Measurements from ENCODE around the gene PDE6D. TPM values are rescaled to one million over a fixed set of nuclear protein-coding genes. Genes with fewer than 3 reads are reported as not detected.
"Not testable (repeated sequence)": the region's sequence is repeated elsewhere in the genome, so short reads cannot be mapped to it uniquely, and the experiment has no call there.

Gene PDE6D
- total RNA-seq, 5 donors from 2014 or later (not counting 1 experiment from before 2014, with no cell fraction given), result 17.4 to 33.1 (median 25.2) TPM

DNA sequence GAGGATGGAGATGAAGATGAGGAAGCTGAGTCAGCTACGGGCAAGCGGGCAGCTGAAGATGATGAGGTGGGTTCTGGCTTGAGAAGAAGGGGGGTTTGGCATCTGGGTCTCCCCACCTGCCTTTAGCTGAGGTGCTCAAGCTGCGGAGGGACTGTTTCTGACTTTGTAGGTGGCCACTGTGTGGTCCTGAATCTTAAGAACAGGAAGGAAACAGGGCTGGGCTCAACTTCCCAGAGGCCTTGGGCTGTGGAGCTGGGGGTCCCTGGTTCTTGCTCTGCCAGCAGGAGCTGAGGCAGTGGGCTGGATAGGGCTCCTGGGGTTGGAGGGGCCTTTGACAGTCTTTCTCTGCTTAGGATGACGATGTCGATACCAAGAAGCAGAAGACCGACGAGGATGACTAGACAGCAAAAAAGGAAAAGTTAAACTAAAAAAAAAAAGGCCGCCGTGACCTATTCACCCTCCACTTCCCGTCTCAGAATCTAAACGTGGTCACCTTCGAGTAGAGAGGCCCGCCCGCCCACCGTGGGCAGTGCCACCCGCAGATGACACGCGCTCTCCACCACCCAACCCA lies 68.5 kb downstream of the PDE6D start:
- Mint-ChIP-seq H3K4me1 (peaks cover 34 to 47% (median 39%) of the 10 kb centered on the region in 3 donors), H3K4me3 (peak overlapping the region; percentile 87 to 92 (median 89)), H3K27ac (peak overlapping the region; percentile 94 to 99), H3K36me3 (peaks cover 20% of the 10 kb centered on the region)
- Histone ChIP-seq H3K4me3 (ENCODE audit: control insufficient read depth in 1 of 2, extremely low read depth in 1 of 2, low read length in 1 of 2) (peak overlapping the region; percentile 59 to 71), H3K4me1 (ENCODE audit: control insufficient read depth in 1 of 2, extremely low read depth in 1 of 2, insufficient read depth in 2 of 2, low read length in 2 of 2) (peaks cover 19 to 52% of the 10 kb centered on the region in 2 experiments), H3K27ac (ENCODE audit: low read length) (peak overlapping the region; percentile 80), H3K36me3 (ENCODE audit: control insufficient read depth in 2 of 2, extremely low read depth in 1 of 2, insufficient read depth in 1 of 2, low read length in 1 of 2) (peaks cover 7 to 26% of the 10 kb centered on the region in 2 donors)
- H3K27me3 ChIP-seq (replicated peaks in 1 of 2; ENCODE audit: control insufficient read depth in 2 of 2, extremely low read depth in 1 of 2, insufficient read depth in 2 of 2, low read length in 1 of 2); POLR2A ChIA-PET; H3K9me3 ChIP-seq; ATAC-seq (replicated peaks in 1 of 4); H3K9me3 Mint-ChIP-seq; H3K27me3 Mint-ChIP-seq: not testable (repeated sequence)
- CTCF ChIA-PET, result interaction anchor here (0.7 to 8.4 kb wide), 3 partner anchors 35 to 1568 kb away, joined by 4 to 150 read pairs (median 91); no protein-coding TSS in a partner anchor
- peak in 16 of 35 experiments; percentile 14 to 52 (median 27) for DNase-seq
- 5% methylated on average over 4 of the region's 18 CpGs for WGBS (ENCODE audit: insufficient coverage)

DNA sequence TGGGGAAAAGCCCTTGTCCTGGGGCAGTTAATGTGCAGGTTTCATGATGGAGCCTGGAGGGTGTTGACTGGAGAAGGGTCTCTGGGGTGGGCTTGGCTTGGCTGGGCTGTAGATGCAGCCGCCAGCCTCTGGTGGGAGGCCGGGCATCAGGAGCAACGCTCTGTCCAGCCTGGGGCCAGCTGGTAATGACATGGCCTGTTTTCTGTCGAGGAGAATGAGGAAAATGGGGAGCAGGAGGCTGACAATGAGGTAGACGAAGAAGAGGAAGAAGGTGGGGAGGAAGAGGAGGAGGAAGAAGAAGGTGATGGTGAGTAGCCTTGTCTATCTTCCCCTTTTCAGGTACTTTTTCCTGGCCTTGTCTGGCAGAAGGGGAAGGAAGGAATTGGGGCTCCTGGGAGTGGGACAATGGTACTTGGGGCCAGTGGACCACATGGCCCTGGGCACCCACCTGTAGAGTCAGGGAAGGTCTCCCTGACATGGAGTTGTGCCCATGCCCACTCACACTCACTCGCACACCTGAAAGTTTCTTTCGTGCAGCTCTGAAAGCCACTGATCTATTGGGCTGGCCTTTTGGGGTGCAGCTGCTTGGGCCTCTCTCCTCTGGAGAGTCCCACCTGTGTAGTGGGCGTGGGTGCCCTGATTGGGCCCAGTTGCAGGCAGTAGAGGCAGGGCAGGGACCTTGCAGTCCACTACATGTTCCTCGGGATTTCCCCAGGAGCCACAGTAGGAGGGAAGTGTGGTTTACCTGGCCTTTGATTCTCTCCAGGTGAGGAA lies 69.2 kb downstream of the PDE6D start:
- ChIA-PET CTCF (interaction anchor here (1.1 to 8.4 kb wide), 3 partner anchors 34 to 99 kb away, joined by 4 to 150 read pairs (median 91); no protein-coding TSS in a partner anchor), POLR2A (interaction anchor here in 1 of 2 donors (0.5 to 0.8 kb wide), 3 partner anchors 18 to 103 kb away, joined by 3 to 9 read pairs (median 3); no protein-coding TSS in a partner anchor)
- DNase-seq (peak in 4 of 35 experiments; percentile 13 to 22 (median 19)), ATAC-seq (replicated peaks in 1 of 4) (no peak)
- Mint-ChIP-seq H3K9me3 (no peaks in the 10 kb centered on the region), H3K36me3 (peaks cover 20% of the 10 kb centered on the region), H3K27me3 (no peaks in the 10 kb centered on the region), H3K4me1 (peaks cover 34 to 47% (median 40%) of the 10 kb centered on the region in 3 donors), H3K27ac (peak overlapping the region; percentile 94 to 99), H3K4me3 (peak overlapping the region; percentile 87 to 92 (median 89))
- peak overlapping the region; percentile 71 to 85 for H3K4me3 ChIP-seq (ENCODE audit: control insufficient read depth in 1 of 2, extremely low read depth in 1 of 2, low read length in 1 of 2)
- H3K36me3 ChIP-seq (ENCODE audit: control insufficient read depth in 2 of 2, extremely low read depth in 1 of 2, insufficient read depth in 1 of 2, low read length in 1 of 2), result peaks cover 7 to 26% of the 10 kb centered on the region in 2 donors
- H3K4me1 ChIP-seq (ENCODE audit: control insufficient read depth in 1 of 2, extremely low read depth in 1 of 2, insufficient read depth in 2 of 2, low read length in 2 of 2), result peaks cover 19 to 57% of the 10 kb centered on the region in 2 experiments
- 6% methylated on average over 8 of the region's 9 CpGs for WGBS (ENCODE audit: insufficient coverage)
- no peaks in the 10 kb centered on the region for H3K9me3 ChIP-seq
- H3K27ac ChIP-seq (ENCODE audit: low read length), result peak overlapping the region; percentile 80
- peaks cover 0 to 2% of the 10 kb centered on the region in 2 experiments for H3K27me3 ChIP-seq (replicated peaks in 1 of 2; ENCODE audit: control insufficient read depth in 2 of 2, extremely low read depth in 1 of 2, insufficient read depth in 2 of 2, low read length in 1 of 2)

DNA sequence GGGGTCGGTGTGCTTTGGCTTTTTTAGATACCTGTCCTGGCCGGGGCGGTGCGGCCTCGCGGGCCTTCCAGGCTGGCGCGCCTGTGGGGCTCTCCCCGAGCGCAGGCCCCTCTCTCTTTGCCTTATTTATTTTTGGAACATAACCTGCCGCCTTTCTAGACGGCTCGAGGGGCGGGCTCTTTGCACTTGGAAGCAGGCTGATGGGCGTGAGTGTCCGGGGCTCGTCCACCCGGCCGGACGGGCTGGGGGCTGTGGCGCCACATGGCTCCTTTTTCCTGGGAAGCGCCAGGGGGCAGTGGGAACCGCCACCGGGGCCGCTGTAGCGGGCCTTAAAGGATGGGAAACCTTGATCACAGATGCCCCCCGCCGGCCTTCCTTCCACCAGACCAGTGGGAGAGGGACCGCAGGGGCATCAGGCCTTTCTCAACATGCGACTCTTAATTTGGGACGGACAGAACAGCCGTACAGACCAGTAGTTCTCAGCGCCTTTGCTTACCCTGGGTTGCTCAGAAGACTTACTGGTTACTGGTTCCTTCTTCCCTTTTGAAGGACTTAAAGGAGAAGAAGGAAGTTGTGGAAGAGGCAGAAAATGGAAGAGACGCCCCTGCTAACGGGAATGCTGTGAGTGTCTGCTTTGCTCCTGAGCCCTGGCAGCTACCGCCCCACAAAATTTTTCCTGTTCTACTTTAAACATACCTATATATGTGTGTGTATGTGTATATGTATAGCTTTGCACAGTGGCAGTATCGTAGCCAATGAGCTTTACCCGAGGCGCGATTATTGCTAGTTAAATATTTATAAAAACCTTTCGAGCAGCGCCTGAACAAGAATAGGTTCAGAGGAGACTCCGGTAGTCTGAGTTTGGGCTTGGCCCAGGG lies 70.0 kb downstream of the PDE6D start:
- peaks cover 0 to 2% of the 10 kb centered on the region in 2 experiments for H3K27me3 ChIP-seq (replicated peaks in 1 of 2; ENCODE audit: control insufficient read depth in 2 of 2, extremely low read depth in 1 of 2, insufficient read depth in 2 of 2, low read length in 1 of 2)
- Mint-ChIP-seq H3K4me1 (peaks cover 36 to 45% (median 45%) of the 10 kb centered on the region in 3 donors), H3K9me3 (no peaks in the 10 kb centered on the region), H3K27me3 (no peaks in the 10 kb centered on the region), H3K36me3 (peaks cover 20% of the 10 kb centered on the region), H3K27ac (peak overlapping the region; percentile 94 to 99), H3K4me3 (peak overlapping the region; percentile 87 to 92 (median 89))
- ChIA-PET POLR2A (interaction anchor here (0.6 to 0.8 kb wide), 2 partner anchors 34 to 1359 kb away, joined by 3 to 4 read pairs; no protein-coding TSS in a partner anchor), CTCF (interaction anchor here (0.6 to 8.4 kb wide), 3 partner anchors 16 to 98 kb away, joined by 3 to 150 read pairs (median 4); no protein-coding TSS in a partner anchor)
- H3K9me3 ChIP-seq, result no peaks in the 10 kb centered on the region
- H3K36me3 ChIP-seq (ENCODE audit: control insufficient read depth in 2 of 2, extremely low read depth in 1 of 2, insufficient read depth in 1 of 2, low read length in 1 of 2), result peaks cover 7 to 26% of the 10 kb centered on the region in 2 donors
- ATAC-seq (replicated peaks in 1 of 4), result no peak
- DNase-seq, result peak in 5 of 35 experiments; percentile 11 to 39 (median 24)
- peak overlapping the region; percentile 71 to 85 for H3K4me3 ChIP-seq (ENCODE audit: control insufficient read depth in 1 of 2, extremely low read depth in 1 of 2, low read length in 1 of 2)
- peaks cover 19 to 60% of the 10 kb centered on the region in 2 experiments for H3K4me1 ChIP-seq (ENCODE audit: control insufficient read depth in 1 of 2, extremely low read depth in 1 of 2, insufficient read depth in 2 of 2, low read length in 2 of 2)
- peak overlapping the region; percentile 80 for H3K27ac ChIP-seq (ENCODE audit: low read length)
- 0% methylated on average over 29 of the region's 43 CpGs for WGBS (ENCODE audit: insufficient coverage)

DNA sequence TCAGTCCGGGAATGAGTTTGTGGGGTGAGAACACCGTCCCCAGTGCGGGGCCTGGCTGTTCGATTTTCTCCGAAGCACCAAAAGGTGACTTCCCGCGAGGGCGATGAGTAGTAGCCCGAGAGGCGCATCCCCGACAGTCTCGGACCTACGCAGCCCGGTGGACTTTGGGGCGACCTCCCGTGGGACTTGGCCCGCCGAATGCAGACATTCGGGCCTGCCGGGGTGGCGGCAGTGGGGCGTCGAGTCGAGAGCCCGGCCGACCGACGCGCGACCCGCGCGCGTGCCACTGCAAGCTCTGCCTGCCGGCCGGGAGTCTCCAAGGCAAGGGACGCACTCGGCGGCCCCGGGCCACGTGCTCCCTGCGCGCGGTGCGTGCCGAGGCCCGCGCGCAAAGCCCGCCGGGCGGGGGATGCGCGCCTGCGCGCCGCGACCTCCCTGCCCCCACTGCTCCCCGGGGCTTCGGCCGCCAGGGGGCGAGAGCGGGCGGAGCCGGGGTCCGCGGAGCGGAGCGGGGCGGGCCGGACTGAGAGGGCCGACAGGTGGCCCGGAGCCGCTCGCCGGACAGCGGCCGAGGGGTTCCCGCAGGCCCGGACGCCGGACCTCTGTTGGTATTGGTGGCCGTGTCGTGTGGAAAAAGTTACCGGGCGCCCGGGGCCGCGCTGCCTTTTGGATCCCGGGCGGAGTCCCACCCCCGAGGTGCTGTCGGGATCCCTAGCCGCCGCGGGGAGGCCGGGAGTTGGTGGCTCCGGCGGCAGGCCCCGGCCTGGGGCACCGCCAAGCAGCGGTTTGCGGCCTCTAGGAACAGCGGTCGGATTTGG lies 70.9 kb downstream of the PDE6D start:
- Histone ChIP-seq H3K4me1 (ENCODE audit: control insufficient read depth in 1 of 2, extremely low read depth in 1 of 2, insufficient read depth in 2 of 2, low read length in 2 of 2) (peaks cover 19 to 64% of the 10 kb centered on the region in 2 experiments), H3K27me3 (replicated peaks in 1 of 2; ENCODE audit: control insufficient read depth in 2 of 2, extremely low read depth in 1 of 2, insufficient read depth in 2 of 2, low read length in 1 of 2) (peaks cover 0 to under 1% of the 10 kb centered on the region in 2 experiments), H3K27ac (ENCODE audit: low read length) (peak overlapping the region; percentile 90), H3K4me3 (ENCODE audit: control insufficient read depth in 1 of 2, extremely low read depth in 1 of 2, low read length in 1 of 2) (peak overlapping the region; percentile 84 to 85), H3K9me3 (no peaks in the 10 kb centered on the region), H3K36me3 (ENCODE audit: control insufficient read depth in 2 of 2, extremely low read depth in 1 of 2, insufficient read depth in 1 of 2, low read length in 1 of 2) (peaks cover 7 to 26% of the 10 kb centered on the region in 2 donors)
- peak; percentile 22 to 27 (median 24) for ATAC-seq (replicated peaks in 1 of 4)
- ChIA-PET POLR2A (no interaction called here), CTCF (no interaction called here)
- Mint-ChIP-seq H3K9me3 (no peaks in the 10 kb centered on the region), H3K27me3 (no peaks in the 10 kb centered on the region), H3K4me1 (peaks cover 40 to 44% (median 43%) of the 10 kb centered on the region in 3 donors), H3K4me3 (peak overlapping the region; percentile 88 to 92 (median 89)), H3K27ac (peak overlapping the region; percentile 89 to 91), H3K36me3 (peaks cover 20% of the 10 kb centered on the region)
- peak; percentile 61 to 93 (median 79) for DNase-seq
- WGBS (ENCODE audit: insufficient coverage), result under 1% methylated on average over 94 of the region's 105 CpGs

DNA sequence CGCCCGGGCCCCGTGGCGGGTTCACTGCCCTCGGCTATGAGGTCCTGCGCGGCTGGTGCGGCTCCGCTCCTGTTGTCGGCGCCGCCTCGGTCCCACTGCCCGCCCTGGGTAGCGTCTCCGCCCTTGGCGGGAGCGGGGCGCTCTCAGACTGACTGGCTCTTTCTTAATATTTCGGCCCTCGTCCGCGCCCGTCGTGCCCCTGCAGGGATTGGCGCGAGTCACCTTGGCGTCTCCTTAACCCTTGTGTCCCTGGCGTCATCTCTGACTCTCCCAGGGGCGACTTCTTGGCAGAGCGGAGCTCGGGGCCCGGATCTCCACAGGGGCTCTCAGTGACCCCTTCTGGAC lies 71.5 kb downstream of the PDE6D start:
- H3K4me1 Mint-ChIP-seq, result peaks cover 36 to 43% (median 42%) of the 10 kb centered on the region in 3 donors
- ChIA-PET CTCF (no interaction called here), POLR2A (interaction anchor here in 1 of 2 donors (0.6 kb wide), 1 partner anchor 105 kb away, joined by 5 read pairs; no protein-coding TSS in a partner anchor)
- Histone ChIP-seq H3K27ac (ENCODE audit: low read length) (peak overlapping the region; percentile 90), H3K4me3 (ENCODE audit: control insufficient read depth in 1 of 2, extremely low read depth in 1 of 2, low read length in 1 of 2) (peak overlapping the region; percentile 84), H3K27me3 (replicated peaks in 1 of 2; ENCODE audit: control insufficient read depth in 2 of 2, extremely low read depth in 1 of 2, insufficient read depth in 2 of 2, low read length in 1 of 2) (no peaks in the 10 kb centered on the region), H3K4me1 (ENCODE audit: control insufficient read depth in 1 of 2, extremely low read depth in 1 of 2, insufficient read depth in 2 of 2, low read length in 2 of 2) (peaks cover 19 to 58% of the 10 kb centered on the region in 2 experiments), H3K36me3 (ENCODE audit: control insufficient read depth in 2 of 2, extremely low read depth in 1 of 2, insufficient read depth in 1 of 2, low read length in 1 of 2) (peaks cover 7 to 26% of the 10 kb centered on the region in 2 donors), H3K9me3 (no peaks in the 10 kb centered on the region)
- H3K36me3 Mint-ChIP-seq, result peaks cover 20% of the 10 kb centered on the region
- 0% methylated on average over 31 of the region's 33 CpGs for WGBS (ENCODE audit: insufficient coverage)
- H3K4me3 Mint-ChIP-seq, result peak overlapping the region; percentile 88 to 92 (median 88)
- no peaks in the 10 kb centered on the region for H3K9me3 Mint-ChIP-seq
- H3K27me3 Mint-ChIP-seq, result no peaks in the 10 kb centered on the region
- ATAC-seq (replicated peaks in 1 of 4) (no peak), DNase-seq (peak in 13 of 35 experiments; percentile 11 to 55 (median 28))
- peak overlapping the region; percentile 89 to 91 for H3K27ac Mint-ChIP-seq

All from T-cell (primary cell).